Gastroesophageal sphincter (tissue), 3 donors: ENCODE measurements around the gene EGFR.

Source experiments
- EP300 ChIP-seq: sonication (generic); formaldehyde crosslinking; IDR thresholded peaks from one replicate; pipeline ENCODE4 v1.6.1; 2017; ENCODE audit warnings: antibody characterized with exemption, mild to moderate bottlenecking
- TF ChIP-seq, protein P1 (sequence below), 4 experiments: fragments of 200-600 bp in 2 of 4; fragments of 450-650 bp in 2 of 4; sonication (generic) in 1 of 4; IDR thresholded peaks; one replicate each; pipeline ENCODE4 v1.5.1; 2017 to 2019; ENCODE audit warnings: antibody characterized with exemption in 4 of 4, mild to moderate bottlenecking in 2 of 4, moderate library complexity in 2 of 4

DNA sequence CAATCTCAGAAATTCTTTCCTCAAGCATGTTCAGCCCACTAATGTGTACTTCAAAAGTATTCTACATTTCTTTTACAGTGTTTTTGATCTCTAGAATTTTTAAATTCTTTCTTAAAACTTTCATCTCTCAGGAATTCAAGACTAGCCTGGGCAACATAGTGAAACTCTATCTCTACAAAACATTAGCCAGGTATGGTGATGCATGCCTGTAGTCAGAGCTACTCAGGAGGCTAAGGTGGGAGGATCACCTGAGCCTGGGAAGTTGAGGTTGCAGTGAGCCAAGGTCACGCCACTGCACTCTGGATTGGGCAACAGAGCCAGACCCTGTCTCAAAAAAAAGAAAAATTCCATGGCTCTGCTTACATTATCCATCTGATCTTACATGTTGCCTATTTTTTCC lies 5.0 kb upstream of the EGFR start:
- TF ChIP-seq, protein P1, sequence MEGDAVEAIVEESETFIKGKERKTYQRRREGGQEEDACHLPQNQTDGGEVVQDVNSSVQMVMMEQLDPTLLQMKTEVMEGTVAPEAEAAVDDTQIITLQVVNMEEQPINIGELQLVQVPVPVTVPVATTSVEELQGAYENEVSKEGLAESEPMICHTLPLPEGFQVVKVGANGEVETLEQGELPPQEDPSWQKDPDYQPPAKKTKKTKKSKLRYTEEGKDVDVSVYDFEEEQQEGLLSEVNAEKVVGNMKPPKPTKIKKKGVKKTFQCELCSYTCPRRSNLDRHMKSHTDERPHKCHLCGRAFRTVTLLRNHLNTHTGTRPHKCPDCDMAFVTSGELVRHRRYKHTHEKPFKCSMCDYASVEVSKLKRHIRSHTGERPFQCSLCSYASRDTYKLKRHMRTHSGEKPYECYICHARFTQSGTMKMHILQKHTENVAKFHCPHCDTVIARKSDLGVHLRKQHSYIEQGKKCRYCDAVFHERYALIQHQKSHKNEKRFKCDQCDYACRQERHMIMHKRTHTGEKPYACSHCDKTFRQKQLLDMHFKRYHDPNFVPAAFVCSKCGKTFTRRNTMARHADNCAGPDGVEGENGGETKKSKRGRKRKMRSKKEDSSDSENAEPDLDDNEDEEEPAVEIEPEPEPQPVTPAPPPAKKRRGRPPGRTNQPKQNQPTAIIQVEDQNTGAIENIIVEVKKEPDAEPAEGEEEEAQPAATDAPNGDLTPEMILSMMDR (IDR thresholded peaks at IDR 0.05) = no peak
- no peak for TF ChIP-seq EP300
